Stimulated activated CD8-positive, alpha-beta memory T cell treated with anti-CD3 and anti-CD28 coated beads, Interleukin-12 subunit alpha, Interleukin-12 subunit beta, amount 100 ng/mL, for 4 hours (primary cell): Measurements from ENCODE around the gene PTPN13.
"Not testable (repeated sequence)": the region's sequence is repeated elsewhere in the genome, so short reads cannot be mapped to it uniquely, and the experiment has no call there.

ENCODE experiments used
- DNase-seq: peaks from one replicate; pipeline ENCODE4 v3.0.0-alpha.2; 2020; ENCODE audit warnings: low read depth

Gene PTPN13

DNA sequence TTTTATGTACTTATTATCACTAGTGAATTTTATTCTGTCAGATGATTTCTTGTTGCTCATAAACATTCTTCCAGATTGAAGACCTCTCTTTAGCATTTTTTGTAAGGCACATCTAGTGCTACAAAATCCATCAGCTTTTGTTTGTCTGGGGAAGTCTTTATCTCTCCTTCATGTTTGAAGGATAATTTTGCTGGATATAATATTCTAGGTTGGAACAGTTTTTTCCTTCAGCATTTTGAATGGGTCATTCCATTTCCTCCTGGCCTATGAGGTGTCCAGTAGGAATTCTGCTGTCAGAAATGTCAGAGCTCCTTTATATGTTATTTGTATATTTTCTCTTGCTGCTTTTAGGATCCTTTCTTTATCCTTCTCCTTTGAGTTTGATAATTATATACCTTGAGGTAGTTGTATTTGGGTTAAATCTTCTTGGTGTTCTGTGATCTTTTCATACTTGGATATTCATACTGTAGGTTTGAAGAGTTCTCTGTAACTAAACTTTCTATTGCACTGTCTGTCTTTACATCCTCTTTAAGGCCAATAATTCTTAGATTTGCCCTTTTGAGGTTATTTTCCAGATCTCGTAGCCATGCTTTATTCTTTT is 58.3 kb downstream of the PTPN13 start:
- no peak for DNase-seq

DNA sequence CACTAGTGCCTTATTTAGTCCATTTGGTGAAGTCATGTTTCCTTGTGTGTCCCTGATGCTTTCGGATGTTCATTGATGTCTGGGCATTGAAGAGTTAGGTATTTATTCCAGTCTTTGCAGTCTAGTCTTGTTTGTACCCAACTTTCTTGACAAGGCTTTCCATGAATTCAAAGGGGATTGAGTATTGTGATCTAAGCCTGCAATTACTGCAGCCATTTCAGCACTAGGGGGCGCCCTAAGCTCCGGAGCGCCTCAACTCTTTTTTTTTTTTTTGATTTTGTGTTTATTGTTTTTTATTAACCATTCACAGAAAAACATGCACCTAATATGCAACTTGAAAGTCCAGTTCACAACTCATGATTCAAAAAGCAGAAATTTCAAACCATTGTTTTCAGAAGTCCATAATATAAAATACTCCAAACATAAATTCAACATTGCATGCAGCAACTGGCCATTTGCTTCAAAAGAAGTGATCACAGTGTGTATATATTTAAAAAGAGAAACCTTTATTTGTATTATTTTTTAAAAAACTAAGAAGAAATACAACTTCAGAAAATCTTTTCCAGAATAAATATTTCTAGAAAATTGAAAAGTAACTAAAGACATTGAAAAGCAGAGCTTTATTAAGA is 59.2 kb downstream of the PTPN13 start:
- DNase-seq: no peak

DNA sequence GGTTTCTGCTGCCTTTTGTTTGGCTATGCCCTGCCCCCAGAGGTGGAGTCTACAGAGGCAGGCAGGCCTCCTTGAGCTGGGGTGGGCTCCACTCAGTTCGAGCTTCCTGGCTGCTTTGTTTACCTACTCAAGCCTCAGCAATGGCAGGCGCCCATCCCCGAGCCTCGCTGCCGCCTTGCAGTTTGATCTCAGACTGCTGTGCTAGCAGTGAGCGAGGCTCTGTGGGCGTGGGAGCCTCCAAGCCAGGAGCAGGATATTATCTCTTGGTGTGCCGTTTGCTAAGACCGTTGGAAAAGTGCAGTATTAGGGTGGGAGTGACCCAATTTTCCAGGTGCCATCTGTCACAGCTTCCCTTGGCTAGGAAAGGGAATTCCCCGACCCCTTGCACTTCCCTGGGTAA is 62.7 kb downstream of the PTPN13 start:
- DNase-seq: not testable (repeated sequence)

GRCh38 chr4:86657382-86657781 is 63.3 kb downstream of the PTPN13 start:
- no peak for DNase-seq

- no peak for DNase-seq
These were observed 63.8 kb downstream of the PTPN13 start for GRCh38 chr4:86657910-86658309.

- DNase-seq: no peak
These were observed 66.3 kb downstream of the PTPN13 start for GRCh38 chr4:86660401-86660800.

DNA sequence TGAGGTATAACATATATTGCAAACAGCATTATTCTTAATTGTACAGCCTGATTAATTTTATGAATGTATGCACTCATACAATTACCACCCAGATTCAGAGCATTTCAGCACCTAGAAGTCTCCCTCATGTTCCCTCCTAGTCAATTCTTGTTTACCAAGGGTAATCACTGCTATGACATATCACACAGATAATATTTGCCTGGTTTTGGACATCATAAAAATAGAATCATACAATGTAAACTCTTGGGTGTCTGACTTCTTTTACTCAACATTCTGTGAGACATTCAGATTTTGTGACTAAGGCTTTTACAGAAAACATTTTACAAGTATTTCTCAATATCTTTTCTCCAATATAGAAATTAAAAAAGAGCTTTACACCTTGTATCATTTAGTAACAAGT is 66.9 kb downstream of the PTPN13 start:
- no peak for DNase-seq

- DNase-seq: no peak
These were observed 67.3 kb downstream of the PTPN13 start for GRCh38 chr4:86661418-86661817.

DNA sequence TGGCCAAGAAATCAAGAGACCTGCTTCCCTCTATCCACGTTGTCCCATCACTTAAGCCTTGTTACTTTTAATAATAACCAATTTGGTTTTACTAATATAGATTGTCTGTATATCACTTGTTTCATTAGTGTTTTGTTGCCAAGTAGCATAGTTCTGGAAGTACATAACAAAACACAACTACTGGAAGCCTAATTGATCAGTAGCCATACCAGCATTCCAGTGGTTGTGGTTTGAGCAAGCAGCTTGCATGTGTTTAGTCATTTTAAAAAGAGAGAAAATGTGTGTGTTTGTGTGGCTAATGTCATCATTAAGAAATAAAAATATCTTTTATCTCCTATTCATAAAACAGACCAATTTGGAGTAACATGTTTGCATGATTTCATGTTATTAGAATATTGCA is 70.8 kb downstream of the PTPN13 start:
- no peak for DNase-seq

- no peak for DNase-seq
These were observed 76.2 kb downstream of the PTPN13 start for GRCh38 chr4:86670298-86670697.

DNA sequence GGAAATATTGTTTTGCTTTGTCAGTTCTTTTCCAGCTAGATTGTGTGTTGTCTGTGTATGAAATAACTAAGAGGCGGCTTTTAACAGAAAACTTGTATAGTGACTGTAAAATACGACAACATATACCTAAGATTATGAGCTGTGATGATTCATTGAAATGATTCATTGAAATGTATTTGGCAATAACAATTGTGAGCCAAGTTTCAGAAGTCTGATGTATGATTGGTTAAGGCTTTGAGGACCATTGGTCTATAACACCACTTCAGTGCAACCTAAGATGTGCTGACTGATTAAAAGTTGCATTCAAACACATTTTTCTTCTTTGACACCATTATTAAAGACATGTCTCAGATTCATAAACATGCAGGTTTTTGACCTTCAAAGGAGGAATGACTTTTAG is 76.6 kb downstream of the PTPN13 start:
- DNase-seq: no peak

- DNase-seq: no peak
These were observed 81.4 kb downstream of the PTPN13 start for GRCh38 chr4:86675548-86675947.

- no peak for DNase-seq
These were observed 84.7 kb downstream of the PTPN13 start for GRCh38 chr4:86678796-86679195.

DNA sequence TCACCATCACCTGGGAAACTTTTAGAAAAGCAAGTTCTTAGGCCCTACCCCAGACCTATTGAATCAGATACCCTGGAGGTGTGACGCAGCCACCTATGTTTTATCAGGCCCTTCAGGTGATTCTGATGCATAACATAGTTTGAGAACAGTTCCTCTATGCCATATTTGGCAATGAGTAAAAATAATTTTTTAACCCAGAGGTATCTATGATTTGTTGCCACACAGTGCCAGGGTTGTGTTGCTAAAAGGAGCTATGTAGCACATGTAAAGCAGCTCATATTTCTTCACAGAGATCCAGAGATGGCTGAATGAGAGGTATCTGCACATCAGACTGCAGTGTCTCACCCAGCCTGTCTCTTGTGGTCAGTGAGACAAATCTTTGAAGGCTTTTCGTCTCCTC is 85.3 kb downstream of the PTPN13 start:
- no peak for DNase-seq

DNA sequence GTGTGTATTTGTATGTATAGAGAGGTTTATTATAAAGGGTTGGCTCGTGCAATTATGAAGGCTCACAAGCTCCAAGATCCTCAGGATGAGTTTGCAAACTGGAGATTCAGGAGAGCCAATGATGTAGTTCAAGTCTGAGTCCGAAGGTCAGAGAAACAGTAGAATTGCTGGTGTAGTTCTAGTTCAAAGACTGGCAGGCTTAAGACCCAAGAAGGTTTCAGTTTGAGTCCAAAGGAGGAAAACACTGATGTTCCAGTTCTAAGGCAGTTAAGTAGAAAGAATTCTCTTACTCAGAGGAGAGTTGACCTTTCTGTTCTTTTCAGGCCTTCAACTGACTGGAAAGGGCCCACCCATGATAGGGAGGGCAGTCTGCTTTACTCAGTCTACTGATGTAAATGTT is 89.1 kb downstream of the PTPN13 start:
- DNase-seq: no peak

- DNase-seq: no peak
These were observed 89.9 kb downstream of the PTPN13 start for GRCh38 chr4:86683983-86684382.

DNA sequence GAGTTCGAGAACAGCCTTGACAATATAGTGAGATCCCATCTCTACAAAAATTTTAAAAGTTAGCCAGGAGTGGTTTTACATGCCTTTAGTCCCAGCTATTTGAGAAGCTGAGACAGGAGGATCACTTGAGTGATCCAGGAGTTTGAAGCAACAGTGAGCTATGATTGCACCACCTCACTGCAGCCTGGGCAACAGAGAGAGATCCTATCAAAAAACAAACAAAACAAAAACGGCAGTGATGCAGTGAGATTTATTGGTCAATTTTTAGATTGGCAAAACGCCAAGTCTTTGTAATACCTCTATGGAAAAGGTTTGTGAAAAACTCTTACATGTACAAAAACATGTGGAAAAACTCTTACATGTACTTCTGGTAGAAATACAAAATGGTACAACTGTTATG is 91.3 kb downstream of the PTPN13 start:
- DNase-seq: no peak

DNA sequence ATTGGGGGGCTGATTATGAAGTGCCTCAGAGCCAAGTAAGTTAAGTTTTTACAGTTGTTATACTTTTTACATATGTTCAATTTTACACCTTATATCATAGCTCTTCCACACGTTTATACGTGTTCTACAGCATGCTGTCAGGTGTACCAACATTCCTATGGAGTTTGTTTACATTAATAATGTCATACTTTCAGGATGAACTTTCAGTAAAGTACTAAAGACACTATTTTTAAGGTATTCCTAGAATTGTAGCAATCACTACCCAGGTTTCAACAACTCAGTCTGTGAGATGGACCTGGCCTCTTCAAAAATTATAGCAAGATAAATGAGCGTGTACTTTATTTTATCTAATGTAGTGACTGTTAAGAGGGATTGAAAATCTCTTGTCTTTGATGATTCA is 92.6 kb downstream of the PTPN13 start:
- no peak for DNase-seq

GRCh38 chr4:86688026-86688425 is 93.9 kb downstream of the PTPN13 start:
- no peak for DNase-seq

DNA sequence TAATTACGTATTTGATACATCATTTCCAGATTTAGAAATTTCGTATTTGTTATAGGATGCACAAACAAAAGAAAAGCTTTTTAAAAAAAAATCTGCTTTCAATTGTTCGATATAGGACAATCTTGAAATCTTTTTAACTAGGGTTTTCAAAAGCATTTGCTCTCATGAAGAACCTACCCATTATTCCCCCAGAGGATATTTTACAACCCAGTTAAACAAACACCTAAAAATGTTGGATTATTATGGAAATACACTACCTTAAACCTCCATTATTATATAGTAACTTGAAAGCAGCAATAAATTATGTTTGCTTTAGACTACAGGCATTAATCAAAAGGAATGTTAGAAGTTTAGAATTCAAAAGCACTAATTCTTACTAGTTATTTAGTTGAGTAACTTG is 110.5 kb downstream of the PTPN13 start:
- no peak for DNase-seq

DNA sequence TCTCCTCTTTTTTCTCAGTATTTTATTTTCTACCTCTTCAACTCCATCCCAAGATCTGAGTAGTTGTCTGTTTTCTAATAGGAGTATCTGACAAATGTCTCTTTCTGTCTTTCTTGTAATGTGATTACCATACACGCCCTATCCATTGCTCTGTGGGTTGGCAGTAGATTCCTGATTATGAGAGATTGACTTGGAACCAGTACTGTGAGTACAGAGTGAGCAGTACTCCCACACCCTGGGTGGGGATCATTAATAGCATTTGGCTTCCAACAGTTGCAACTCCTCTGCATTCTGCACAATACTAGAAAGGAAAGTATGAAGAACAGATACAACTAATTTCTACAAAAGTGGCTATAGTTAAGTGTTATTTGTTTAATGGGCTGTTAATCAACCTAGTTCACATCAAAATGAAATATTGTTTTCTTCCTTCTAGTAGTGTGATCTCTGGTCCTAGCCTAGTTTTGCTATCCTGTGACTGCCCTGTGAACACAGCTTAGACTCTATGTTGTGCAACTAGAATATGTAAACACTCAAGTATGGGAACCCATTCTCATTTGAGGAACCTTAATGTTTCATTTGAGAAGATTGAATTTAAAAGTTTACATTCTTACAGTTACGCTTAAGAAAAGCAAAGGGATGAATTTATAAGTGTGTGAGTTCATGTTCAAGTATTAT is 112.9 kb downstream of the PTPN13 start:
- DNase-seq: no peak

- no peak for DNase-seq
These were observed 123.5 kb downstream of the PTPN13 start for GRCh38 chr4:86717651-86718050.

DNA sequence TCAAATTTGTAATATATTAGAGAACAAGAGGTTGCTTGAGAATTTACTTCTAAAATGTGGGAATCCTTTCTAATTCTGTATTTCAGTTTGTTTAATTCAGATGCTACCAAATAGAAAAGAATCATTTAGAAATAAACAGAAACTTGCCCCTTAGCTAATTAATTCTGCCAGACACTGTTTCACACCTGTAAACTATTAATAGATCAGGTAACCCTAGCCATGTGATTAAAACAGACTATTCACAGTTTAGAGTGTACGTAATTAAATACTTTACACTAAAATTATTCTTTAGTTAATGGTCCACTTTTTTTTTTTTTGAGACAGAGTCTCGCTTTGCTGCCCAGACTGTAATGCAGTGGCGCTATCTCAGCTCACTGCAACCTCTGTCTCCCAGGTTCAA is 124.0 kb downstream of the PTPN13 start:
- DNase-seq: no peak

DNA sequence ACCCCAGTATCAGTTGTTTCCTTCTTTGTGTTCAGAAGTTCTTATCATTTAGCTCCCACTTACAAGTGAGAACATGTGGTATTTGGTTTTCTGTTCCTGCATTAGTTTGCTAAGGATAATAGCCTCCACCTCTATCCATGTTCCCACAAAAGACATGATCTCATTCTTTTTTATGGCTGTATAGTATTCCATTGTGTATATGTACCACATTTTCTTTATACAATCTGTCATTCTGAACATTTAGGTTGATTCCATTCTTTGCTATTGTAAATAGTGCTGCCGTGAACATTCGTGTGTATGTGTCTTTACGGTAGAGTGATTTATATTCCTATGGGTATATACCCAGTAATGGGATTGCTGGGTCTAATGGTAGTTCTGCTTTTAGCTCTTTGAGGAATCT is 125.0 kb downstream of the PTPN13 start:
- not testable (repeated sequence) for DNase-seq
